ENCODE data around the gene PARP3.

Gene PARP3

DNA sequence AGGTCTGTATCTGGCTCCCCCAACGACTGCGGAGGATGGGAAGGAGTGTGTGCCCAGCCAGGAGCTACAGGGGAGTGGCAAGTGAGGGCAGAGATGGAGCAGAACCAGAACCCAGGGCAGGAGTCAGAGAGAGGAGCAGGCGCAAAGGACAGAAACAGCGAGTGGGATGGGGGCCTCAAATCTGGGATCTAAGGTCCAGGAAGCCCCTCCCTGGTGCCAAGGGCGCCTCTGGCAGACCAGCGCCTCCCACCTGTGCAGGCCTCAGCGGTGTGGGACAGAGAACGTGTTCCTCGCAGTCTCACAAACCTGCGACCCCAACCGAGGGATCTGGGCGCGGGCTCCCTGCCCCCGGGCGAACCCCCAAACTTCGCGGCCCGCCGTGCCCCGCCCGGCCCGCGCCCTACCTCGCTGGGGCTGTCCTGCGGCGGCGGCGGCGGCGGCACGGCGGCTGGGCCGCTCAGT is 24.8 kb downstream of the PARP3 start:
- no peak for DNase-seq (ENCODE audit: low read depth)

DNA sequence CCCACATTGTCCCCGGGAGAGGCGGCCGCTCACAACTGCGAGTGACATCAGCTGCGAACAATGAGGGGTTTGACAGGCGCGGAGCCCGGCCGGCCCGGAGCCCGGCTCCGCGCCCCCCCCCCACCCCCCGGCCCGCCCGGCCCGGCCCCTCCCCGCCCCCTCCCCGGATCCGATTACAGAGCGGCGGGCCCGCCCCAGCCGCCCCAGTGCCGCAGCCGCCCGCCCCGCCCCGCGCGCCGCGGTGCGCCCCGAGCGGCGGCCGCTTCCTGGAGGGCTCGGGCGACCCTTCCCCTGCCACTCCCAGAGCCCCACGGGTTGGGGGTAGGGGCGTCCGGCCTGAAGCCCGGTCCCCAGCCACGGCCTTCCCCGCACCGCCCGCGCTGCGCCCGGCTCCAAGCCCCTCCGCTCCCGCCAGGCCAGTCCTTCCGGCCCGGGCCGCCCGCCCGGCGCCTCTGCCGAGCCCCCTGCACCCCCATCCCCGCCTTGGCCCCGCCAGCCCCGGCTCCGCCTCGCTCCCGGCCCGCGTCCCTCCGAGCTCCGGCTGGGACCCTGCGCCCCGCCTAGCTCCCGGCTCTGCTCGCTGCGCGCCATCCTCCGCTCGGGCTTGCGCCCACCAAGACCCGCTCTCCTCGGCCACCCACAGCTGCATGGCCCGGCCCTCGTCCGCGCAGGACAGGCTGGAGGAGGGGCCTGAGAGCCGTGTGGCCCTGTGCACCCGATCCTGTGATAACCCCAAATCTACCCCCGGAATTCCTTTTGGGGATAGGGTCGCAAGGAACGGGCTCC is 25.4 kb downstream of the PARP3 start, which contains the start of gene PCBP4:
TSS of gene PCBP4 (minus strand) at position 71 of the 786 bp plus-strand sequence. CDS start 6,214 bp downstream, outside the sequence.
- DNase-seq (ENCODE audit: low read depth) = no peak

GRCh38 chr3:51968170-51968775 is 26.1 kb downstream of the PARP3 start:
- no peak for DNase-seq (ENCODE audit: low read depth)

- DNase-seq (ENCODE audit: low read depth) = no peak
Measured at GRCh38 chr3:51968883-51969678, 26.9 kb downstream of the PARP3 start.

- DNase-seq (ENCODE audit: low read depth) = no peak
Measured at GRCh38 chr3:51969841-51970240, 27.7 kb downstream of the PARP3 start.

DNA sequence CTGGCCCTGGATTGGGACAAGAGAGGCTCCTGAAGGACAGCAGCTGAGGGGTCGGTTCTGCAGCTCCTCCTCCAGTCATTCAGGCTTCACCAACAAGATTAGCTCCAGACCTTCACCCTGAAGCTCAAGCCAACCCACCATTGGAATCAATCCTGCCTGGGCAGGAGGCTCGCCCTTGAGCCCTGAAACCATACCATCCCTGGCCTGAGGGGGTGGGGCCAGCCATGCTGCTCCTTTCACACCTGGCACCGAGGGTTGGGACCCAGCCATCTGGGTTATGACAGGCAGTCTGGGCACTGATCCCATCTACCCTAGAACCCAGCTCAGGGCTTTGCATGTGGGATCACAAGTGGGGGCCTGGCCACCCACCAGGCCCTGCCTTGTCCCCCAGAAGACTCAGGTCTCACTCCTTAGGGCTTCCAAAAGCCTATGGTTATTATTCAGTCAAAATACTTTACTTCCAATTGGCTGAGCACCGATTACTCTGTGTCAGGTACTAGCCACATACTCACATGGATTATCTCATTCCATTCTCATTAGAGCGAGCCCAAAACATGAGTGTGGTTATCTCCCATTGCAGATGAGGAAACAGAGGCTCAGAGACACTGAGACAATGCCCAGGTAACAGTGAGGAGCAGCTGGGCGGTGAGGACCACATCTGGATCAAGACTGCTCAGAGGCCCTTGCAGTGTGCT is 28.6 kb downstream of the PARP3 start:
- no peak for DNase-seq (ENCODE audit: low read depth)

DNA sequence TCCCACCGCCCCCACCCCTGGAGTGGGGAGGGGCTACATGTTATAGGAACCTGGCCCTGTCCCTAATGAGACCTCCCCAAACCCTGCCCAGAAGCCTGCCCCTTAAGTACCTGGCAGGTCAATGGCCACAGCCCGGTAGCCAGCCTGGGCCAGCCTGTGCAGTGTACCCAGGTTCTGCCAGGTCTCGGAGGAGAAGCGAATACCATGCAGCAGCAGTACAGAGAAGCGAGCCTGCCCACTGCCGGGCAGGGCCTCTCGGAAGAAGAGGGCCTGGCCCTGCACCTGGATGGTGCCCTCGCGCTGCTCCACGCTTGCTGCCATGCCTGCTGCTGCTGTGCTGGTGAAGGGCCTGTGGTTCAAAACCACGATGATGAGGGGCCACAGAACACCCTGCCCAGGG is 29.2 kb downstream of the PARP3 start:
- no peak for DNase-seq (ENCODE audit: low read depth)

- DNase-seq (ENCODE audit: low read depth) = no peak
Measured at GRCh38 chr3:51974277-51974962, 32.3 kb downstream of the PARP3 start.

- peak; percentile 49 for DNase-seq (ENCODE audit: low read depth)
Measured at GRCh38 chr3:51974963-51975851, 33.0 kb downstream of the PARP3 start, which contains the start of gene ABHD14A. Gene ABHD14A (plus strand): TSS chr3:51975064. CDS start chr3:51975136, 72 bp downstream.

GRCh38 chr3:51975852-51976549 is 33.8 kb downstream of the PARP3 start:
- no peak for DNase-seq (ENCODE audit: low read depth)

DNA sequence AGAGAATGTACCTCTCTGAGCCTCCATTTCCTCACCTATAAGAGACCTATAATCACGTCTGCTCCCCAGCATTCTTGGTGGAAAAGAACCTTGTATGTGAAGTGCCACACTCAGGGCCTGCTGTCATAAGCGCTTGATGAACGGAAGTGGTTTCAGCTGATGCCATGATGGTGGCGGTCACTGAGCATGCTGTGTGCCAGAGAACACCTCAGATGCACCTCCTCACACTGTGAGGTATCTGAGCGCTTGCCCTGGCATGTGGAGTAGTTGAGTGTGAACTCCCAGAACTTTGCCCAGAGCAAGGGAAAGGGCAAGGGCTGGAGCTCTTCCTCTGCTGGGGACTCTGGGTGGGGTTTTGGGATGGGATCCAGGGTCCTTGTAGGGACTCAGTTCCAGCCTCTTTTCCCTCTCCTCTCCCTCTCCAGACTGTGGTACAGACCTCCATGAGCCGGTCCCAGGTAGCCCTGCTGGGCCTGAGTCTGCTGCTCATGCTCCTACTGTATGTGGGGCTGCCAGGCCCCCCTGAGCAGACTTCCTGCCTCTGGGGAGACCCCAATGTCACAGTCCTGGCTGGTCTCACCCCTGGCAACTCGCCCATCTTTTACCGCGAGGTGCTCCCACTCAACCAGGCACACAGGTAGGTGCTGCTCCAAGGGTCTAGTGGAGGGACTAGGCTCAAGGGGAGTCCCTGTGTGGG is 35.4 kb downstream of the PARP3 start:
- no peak for DNase-seq (ENCODE audit: low read depth)

- DNase-seq (ENCODE audit: low read depth) = no peak
Measured at GRCh38 chr3:51978143-51978502, 36.0 kb downstream of the PARP3 start.

GRCh38 chr3:51980253-51980652 is 38.1 kb downstream of the PARP3 start:
- DNase-seq (ENCODE audit: low read depth) = no peak

DNA sequence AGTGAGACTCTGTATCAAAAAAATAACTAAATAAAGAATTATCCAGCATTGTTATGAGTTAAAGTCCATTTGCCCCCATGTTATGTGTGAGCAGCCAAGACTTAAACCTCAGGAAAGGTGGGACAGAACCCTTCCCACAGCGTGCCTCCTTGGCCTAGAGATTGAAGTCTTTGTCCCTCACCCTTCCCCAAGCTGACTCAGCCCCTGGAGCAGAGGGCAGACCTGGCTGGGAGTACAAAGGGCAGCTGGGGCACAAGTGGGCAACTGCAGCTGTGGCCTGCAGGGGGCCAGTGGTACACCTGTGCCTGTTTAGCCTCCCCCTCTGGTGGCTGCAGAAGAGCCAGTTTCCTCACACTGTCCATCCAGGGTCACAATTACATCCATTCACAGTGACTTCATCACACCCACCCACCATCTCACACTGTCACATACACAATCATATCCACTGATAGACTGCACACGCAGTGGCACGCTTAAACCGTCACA is 40.2 kb downstream of the PARP3 start:
- DNase-seq (ENCODE audit: low read depth) = no peak

DNA sequence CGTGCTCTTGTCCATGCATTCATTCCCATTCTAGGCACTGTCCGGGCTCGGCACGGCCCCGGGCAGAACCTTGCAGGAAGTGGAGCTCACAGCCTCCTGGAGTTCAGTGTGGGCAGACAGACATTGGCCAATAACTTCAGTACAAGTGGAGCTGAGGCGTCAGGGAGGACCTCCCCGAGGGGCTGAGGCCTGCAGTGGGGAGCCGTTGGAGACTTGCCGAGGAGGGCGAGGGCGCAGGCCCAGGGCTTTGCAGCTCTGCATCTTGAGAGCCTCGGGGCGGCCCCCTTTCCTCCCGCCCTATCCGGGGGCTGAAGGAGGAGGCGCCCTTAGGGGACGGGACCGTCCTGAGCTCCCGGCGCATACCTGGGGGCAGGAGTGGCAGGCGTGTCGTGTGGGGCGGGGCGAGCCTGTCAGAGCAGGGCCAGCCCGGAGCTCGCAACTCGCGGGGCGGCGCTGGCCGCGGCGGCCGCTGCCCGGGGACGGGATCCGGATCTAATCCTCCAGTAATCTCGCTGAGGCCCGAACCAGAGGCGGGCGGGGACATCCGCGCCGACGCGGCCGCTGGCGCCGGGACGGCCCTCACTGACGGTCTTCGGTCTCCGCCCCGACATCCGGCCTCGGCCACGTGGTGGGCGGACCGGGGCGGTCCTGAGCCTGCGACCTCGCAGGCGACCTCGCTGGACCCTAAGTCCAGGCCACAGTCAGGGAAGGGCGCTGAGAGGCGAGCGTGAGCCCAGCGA is 40.8 kb downstream of the PARP3 start, which contains the start of gene ACY1:
TSS of gene ACY1 (plus strand) at position 698 of the 740 bp plus-strand sequence. CDS start 530 bp downstream, outside the sequence.
- DNase-seq (ENCODE audit: low read depth) = peak; percentile 56

DNA sequence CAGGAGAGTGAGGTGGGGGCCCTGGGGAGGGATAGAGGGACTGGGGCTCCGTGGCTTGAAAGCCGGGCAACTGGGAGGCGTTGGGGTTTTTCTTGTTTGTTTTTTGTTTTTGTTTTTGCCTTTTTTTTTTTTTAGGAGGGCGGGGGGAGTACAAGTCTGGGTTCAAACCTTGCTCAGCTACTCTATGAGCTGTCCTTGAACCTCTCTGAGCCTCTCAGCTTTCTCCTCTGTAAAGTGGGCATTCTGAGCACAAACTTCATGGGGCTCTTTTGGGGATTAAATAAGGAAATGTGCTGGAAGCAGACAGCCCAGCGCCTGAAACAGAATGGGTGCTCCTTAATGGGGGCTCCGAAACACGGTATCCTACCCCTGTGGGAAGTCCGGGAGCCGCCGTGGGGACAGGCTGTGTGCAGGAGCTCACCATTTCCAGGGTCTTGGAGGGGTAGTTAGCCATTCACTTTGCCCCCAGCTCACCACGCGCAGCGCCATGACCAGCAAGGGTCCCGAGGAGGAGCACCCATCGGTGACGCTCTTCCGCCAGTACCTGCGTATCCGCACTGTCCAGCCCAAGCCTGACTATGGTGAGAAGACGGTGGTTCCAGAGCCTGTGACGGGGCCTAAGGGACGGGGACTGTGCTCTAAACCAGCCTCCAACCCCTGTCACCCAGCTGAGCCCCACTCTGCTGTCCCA is 41.6 kb downstream of the PARP3 start:
- DNase-seq (ENCODE audit: low read depth) = no peak

- DNase-seq (ENCODE audit: low read depth) = no peak
Measured at GRCh38 chr3:51984269-51984647, 42.1 kb downstream of the PARP3 start.
